ENCODE data around the gene NACC1.

- TF ChIP-seq FOXM1 (IDR thresholded peaks at IDR 0.05; ENCODE audit: borderline replicate concordance, low read depth) (no peak), MAX (IDR thresholded peaks at IDR 0.05) (no peak)
These were observed 15.1 kb upstream of the NACC1 start, which contains the start of gene LYL1 for GRCh38 chr19:13102666-13103580.
